M059J (cell line): Measurements from ENCODE around the gene RNF26. TPM values are rescaled to one million over a fixed set of nuclear protein-coding genes. Genes with fewer than 3 reads are reported as not detected.

Experiments used
- DNase-seq: peaks from one replicate; pipeline ENCODE4 v3.0.0-alpha.2; 2012; ENCODE audit warnings: low read depth
- total RNA-seq: library from RNA; depleted of rRNA; stranded (reverse); fragments of >200 nt; shearing (Covaris generic); gene quantifications from 2 replicates; pipeline ENCODE4 v1.2.3, GENCODE V29; 2014

RNF26 gene
- total RNA-seq, 1 experiment from 2014 or later, result 16.1 TPM

GRCh38 chr11:119336744-119337469 is 2.6 kb downstream of the RNF26 start:
- no peak for DNase-seq

- DNase-seq, result peak; percentile 73
Measured at GRCh38 chr11:119337581-119338317, 3.4 kb downstream of the RNF26 start.

- DNase-seq, result no peak
Measured at GRCh38 chr11:119338318-119338890, 4.1 kb downstream of the RNF26 start.

GRCh38 chr11:119338965-119339588 is 4.8 kb downstream of the RNF26 start:
- no peak for DNase-seq

GRCh38 chr11:119339589-119340334 is 5.4 kb downstream of the RNF26 start:
- peak; percentile 54 for DNase-seq

GRCh38 chr11:119340335-119341221 is 6.3 kb downstream of the RNF26 start, which contains the start of gene C1QTNF5:
C1QTNF5 (minus strand) TSS chr11:119340883; CDS start chr11:119340397, 486 bp downstream.
- peak; percentile 61 for DNase-seq

- no peak for DNase-seq
Measured at GRCh38 chr11:119341222-119342022, 7.1 kb downstream of the RNF26 start.

GRCh38 chr11:119342023-119342300 is 7.6 kb downstream of the RNF26 start:
- no peak for DNase-seq

- no peak for DNase-seq
Measured at GRCh38 chr11:119342362-119343130, 8.2 kb downstream of the RNF26 start.

- no peak for DNase-seq
Measured at GRCh38 chr11:119343726-119344125, 9.4 kb downstream of the RNF26 start.

GRCh38 chr11:119344291-119345010 is 10.1 kb downstream of the RNF26 start:
- DNase-seq, result no peak

- DNase-seq, result no peak
Measured at GRCh38 chr11:119345685-119346084, 11.4 kb downstream of the RNF26 start.

GRCh38 chr11:119346605-119347004 is 12.3 kb downstream of the RNF26 start, which contains the start of gene MFRP:
MFRP (minus strand) TSS chr11:119346705; CDS start chr11:119346513, 192 bp downstream.
- no peak for DNase-seq

GRCh38 chr11:119347242-119347641 is 12.9 kb downstream of the RNF26 start:
- no peak for DNase-seq

GRCh38 chr11:119347940-119348605 is 13.7 kb downstream of the RNF26 start:
- DNase-seq, result no peak

- DNase-seq, result no peak
Measured at GRCh38 chr11:119350302-119350701, 16.0 kb downstream of the RNF26 start.

GRCh38 chr11:119351232-119351631 is 16.9 kb downstream of the RNF26 start:
- no peak for DNase-seq

- peak; percentile 52 for DNase-seq
Measured at GRCh38 chr11:119352857-119353260, 18.5 kb downstream of the RNF26 start.
